Measurements from ENCODE around the gene DTNBP1. TPM values are rescaled to one million over a fixed set of nuclear protein-coding genes. Genes with fewer than 3 reads are reported as not detected.
A peak's percentile ranks its signal among the peaks of the same experiment; 100 is the strongest.

DTNBP1 gene
- 10 to 100 TPM; 12.2 to 21.5 (median 17.7) TPM for polyA plus RNA-seq (ENCODE audit: insufficient read length in 10 of 10)
- long read RNA-seq, donor 1, partial matches to known transcripts: 0 of 3 reads
- long read RNA-seq, donor 1, other reads (novel, unspliced or antisense): 0 of 3 reads
- long read RNA-seq, donor 2, partial matches to known transcripts: 0 of 4 reads
- long read RNA-seq, donor 2, other reads (novel, unspliced or antisense): 0 of 4 reads
- long read RNA-seq, donor 3: 0 reads
- long read RNA-seq, donor 4, partial matches to known transcripts: 0 of 7 reads
- long read RNA-seq, donor 4, other reads (novel, unspliced or antisense): 5 of 7 reads
- long read RNA-seq, donor 5, partial matches to known transcripts: 0 of 3 reads
- long read RNA-seq, donor 5, other reads (novel, unspliced or antisense): 0 of 3 reads
- long read RNA-seq, donor 6, partial matches to known transcripts: 8 of 10 reads
- long read RNA-seq, donor 6, other reads (novel, unspliced or antisense): 0 of 10 reads
- long read RNA-seq, donor 7, partial matches to known transcripts: 0 of 5 reads
- long read RNA-seq, donor 7, other reads (novel, unspliced or antisense): 0 of 5 reads
- long read RNA-seq, donor 8: 0 reads
- long read RNA-seq, donor 9: 0 reads

GRCh38 chr6:15662326-15663129 is at the start of gene DTNBP1:
DTNBP1 (minus strand) TSS chr6:15663028; CDS start chr6:15662869, 159 bp downstream.
- DNase-seq: peak; percentile 79 to 95 (median 91)

GRCh38 chr6:15709651-15710269 is 46.9 kb upstream of the DTNBP1 start:
- DNase-seq: no peak

- peak in 1 of 3 donors; percentile 26 for DNase-seq
Observed at GRCh38 chr6:15708231-15708630, 45.4 kb upstream of the DTNBP1 start.

GRCh38 chr6:15705981-15706380 is 43.2 kb upstream of the DTNBP1 start:
- no peak for DNase-seq

GRCh38 chr6:15698471-15698870 is 35.6 kb upstream of the DTNBP1 start:
- DNase-seq: no peak

GRCh38 chr6:15697895-15698294 is 35.1 kb upstream of the DTNBP1 start:
- no peak for DNase-seq

- DNase-seq: peak; percentile 87 to 95 (median 93)
Observed at GRCh38 chr6:15691250-15691869, 28.5 kb upstream of the DTNBP1 start.

GRCh38 chr6:15690510-15690909 is 27.7 kb upstream of the DTNBP1 start:
- no peak for DNase-seq

GRCh38 chr6:15689586-15690482 is 27.0 kb upstream of the DTNBP1 start:
- no peak for DNase-seq

GRCh38 chr6:15685619-15686018 is 22.8 kb upstream of the DTNBP1 start:
- no peak for DNase-seq

- DNase-seq: no peak
Observed at GRCh38 chr6:15682965-15683822, 20.4 kb upstream of the DTNBP1 start.

- DNase-seq: no peak
Observed at GRCh38 chr6:15681946-15682345, 19.1 kb upstream of the DTNBP1 start.

- no peak for DNase-seq
Observed at GRCh38 chr6:15678514-15678913, 15.7 kb upstream of the DTNBP1 start.

- no peak for DNase-seq
Observed at GRCh38 chr6:15677822-15678221, 15.0 kb upstream of the DTNBP1 start.

- DNase-seq: no peak
Observed at GRCh38 chr6:15675536-15676220, 12.8 kb upstream of the DTNBP1 start.

GRCh38 chr6:15674690-15675386 is 12.0 kb upstream of the DTNBP1 start:
- DNase-seq: no peak

GRCh38 chr6:15673666-15674065 is 10.8 kb upstream of the DTNBP1 start:
- no peak for DNase-seq

- DNase-seq: no peak
Observed at GRCh38 chr6:15672818-15673217, 10.0 kb upstream of the DTNBP1 start.

Measured in muscle of back (tissue), 13 donors.